ENCODE data around the gene MARCHF3.

The MARCHF3 gene

DNA sequence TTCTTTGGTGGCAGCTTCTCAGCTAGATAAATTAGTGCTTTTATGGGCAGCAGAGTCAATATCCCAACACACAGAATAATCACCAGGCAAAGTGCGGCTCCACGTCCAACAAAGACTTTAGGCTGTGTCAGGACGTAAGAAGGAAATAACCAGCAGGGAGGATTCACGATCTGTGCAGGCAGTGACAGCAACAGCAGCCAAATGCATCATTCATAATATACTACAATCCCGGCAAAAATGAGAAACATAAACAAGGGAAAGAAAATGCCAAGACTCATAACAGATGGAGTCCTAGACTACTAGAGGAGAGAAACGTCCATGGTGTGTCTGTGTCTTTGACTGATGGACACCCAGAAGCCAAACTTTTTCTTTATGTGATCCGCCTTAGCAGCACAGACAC, 152.8 kb downstream of the MARCHF3 start:
- no peak overlapping the region for H3K4me3 ChIP-seq (ENCODE audit: low read length)
- DNase-seq (ENCODE audit: low read depth) = no peak
- TF ChIP-seq, protein P1, sequence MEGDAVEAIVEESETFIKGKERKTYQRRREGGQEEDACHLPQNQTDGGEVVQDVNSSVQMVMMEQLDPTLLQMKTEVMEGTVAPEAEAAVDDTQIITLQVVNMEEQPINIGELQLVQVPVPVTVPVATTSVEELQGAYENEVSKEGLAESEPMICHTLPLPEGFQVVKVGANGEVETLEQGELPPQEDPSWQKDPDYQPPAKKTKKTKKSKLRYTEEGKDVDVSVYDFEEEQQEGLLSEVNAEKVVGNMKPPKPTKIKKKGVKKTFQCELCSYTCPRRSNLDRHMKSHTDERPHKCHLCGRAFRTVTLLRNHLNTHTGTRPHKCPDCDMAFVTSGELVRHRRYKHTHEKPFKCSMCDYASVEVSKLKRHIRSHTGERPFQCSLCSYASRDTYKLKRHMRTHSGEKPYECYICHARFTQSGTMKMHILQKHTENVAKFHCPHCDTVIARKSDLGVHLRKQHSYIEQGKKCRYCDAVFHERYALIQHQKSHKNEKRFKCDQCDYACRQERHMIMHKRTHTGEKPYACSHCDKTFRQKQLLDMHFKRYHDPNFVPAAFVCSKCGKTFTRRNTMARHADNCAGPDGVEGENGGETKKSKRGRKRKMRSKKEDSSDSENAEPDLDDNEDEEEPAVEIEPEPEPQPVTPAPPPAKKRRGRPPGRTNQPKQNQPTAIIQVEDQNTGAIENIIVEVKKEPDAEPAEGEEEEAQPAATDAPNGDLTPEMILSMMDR (IDR thresholded peaks at IDR 0.05; ENCODE audit: insufficient read depth, low read depth, low read length, missing control alignments) = no peak

DNA sequence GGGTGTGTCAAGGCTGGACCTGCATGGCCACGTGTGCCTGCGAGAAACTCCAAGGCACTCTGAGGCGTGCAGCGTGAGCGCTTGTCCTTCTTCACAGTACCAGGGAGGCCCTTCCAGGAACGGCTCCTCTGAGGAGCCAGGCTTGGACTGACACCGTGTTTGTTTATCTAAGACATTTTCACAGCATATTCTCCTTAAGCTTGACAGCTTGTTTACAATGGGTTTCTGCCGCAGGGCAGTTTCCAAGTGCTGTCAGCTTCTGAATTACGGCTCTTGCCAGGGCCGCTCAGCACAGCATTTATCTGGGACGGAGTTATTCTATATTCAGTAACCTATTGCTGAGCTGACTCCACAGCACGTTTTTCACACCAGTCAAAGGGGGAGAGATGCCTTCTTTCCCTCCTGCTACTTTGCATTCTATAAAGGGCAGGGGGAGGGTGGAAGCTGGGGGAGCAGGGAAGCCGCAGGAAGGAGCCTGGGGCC, 155.0 kb downstream of the MARCHF3 start:
- H3K4me3 ChIP-seq (ENCODE audit: low read length) = no peak overlapping the region
- TF ChIP-seq, protein P1 (IDR thresholded peaks at IDR 0.05; ENCODE audit: insufficient read depth, low read depth, low read length, missing control alignments) = no peak
- DNase-seq (ENCODE audit: low read depth) = no peak

DNA sequence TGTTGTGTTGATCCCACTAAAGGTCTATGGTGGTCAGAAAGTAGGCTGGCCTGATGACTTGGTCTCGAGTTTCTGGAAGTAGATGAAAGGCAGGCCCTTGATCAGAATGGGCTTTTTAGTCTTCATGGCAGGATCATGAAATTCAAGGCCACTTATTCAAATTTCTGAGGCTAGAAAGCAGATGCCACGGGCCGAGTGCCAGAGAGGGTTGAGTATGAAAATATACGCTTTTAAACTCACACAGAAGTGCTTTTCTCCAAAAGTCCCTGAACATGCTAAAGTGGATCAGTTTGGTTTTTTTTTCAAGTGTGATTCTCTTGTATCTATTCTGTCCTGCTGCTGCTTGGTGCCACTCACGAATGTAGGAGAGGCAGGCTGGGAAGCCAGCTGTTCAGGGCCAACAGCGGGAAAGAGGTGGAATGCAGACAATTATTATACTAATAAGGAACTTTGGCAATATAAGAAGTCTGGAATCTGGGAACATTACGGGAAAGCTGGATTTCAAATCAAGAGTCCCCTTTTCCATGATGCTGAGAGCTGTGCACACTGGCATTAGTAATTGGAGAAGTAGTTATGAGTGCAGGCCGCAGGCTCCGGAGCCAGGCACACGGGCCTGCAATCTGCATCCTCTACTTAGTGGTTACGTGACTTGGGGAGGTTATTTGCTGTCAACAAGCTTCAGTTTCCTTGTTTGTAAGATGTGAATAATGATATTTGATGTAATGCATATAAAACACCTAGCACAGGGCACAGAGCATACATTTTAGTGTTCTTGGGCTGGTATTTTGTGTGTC, 157.6 kb downstream of the MARCHF3 start:
- DNase-seq (ENCODE audit: low read depth) = no peak
- no peak overlapping the region for H3K4me3 ChIP-seq (ENCODE audit: low read length)
- TF ChIP-seq, protein P1 (IDR thresholded peaks at IDR 0.05; ENCODE audit: insufficient read depth, low read depth, low read length, missing control alignments) = no peak

DNA sequence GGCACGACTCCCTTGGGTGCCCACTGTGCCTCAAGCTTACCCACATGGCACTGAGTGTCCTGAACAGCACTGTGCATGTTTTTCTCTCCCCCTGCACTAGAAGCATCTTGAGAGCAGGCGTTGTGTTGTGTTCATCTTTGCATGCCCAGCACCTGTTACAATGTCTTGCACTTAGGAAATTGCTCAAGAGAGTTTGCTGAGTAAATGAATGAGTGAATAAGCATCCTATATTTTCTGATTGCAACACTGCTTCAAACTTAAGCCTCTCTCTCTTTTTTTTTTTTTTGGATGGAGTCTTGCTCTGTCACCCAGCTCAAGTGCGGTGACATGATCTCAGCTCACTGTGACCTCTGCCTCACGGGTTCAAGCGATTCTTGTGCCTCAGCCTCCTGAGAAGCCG, 158.9 kb downstream of the MARCHF3 start:
- DNase-seq (ENCODE audit: low read depth) = peak; percentile 59
- no peak overlapping the region for H3K4me3 ChIP-seq (ENCODE audit: low read length)
- TF ChIP-seq, protein P1 (IDR thresholded peaks at IDR 0.05; ENCODE audit: insufficient read depth, low read depth, low read length, missing control alignments) = no peak

DNA sequence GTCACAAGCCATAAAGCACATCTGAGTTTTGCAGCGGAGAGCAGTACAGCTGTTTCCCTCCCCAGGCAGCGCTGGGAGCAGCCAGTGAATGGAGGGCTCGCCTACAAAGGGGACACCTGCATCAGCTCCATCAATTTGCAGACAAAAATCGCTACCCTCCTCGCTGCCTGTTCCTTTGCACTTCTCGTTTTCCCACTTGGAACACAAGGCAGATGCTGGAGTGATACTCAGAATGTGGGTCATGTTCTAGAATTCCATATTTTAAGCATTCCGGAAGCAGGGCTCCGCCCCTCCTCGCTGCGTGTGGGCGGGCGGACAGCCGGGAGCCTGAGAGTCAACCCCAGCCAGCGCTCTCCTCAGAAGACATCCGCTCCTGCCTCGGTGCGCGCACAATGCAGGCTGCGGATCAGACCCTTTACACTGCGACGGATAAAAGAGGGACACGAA, 161.3 kb downstream of the MARCHF3 start:
- TF ChIP-seq, protein P1 (IDR thresholded peaks at IDR 0.05; ENCODE audit: insufficient read depth, low read depth, low read length, missing control alignments) = no peak
- peak; percentile 27 for DNase-seq (ENCODE audit: low read depth)
- no peak overlapping the region for H3K4me3 ChIP-seq (ENCODE audit: low read length)

DNA sequence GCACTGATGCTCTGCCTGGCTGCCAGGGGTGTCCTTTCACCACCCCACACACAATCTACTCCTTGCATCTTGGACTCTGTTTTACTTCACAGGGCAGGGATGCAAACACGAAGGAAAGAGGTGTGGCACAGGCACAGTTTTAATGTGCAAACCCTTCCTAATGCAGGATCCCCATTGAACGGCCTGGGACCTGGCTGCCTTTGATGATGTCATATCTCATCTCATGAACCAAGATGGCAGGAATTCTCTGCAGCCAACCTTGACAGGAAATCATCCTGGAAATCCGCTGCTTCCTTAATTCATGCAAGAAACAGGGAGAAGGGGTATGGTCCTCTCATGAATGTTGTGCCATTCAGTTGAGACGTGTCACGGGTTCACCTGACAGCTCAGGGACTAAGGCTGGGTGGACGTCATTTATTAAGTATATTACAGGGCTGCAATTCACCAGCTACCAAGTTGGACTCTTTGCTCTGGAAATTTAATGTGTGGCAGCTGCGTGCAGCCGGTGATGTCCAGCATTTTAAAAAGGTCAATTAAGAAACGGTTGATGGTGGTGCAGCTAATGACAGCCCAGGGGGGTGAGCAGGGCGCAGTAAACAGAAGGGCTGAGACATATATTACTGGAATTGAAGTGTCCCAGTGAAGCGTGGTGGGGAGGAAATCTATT, 161.9 kb downstream of the MARCHF3 start:
- H3K4me3 ChIP-seq (ENCODE audit: low read length) = no peak overlapping the region
- no peak for DNase-seq (ENCODE audit: low read depth)
- TF ChIP-seq, protein P1 (IDR thresholded peaks at IDR 0.05; ENCODE audit: insufficient read depth, low read depth, low read length, missing control alignments) = no peak
